OCI-LY7 (cell line): ENCODE data around the gene CHL1. TPM values are rescaled to one million over a fixed set of nuclear protein-coding genes. Genes with fewer than 3 reads are reported as not detected.

Experiments
- BruUV-seq: library from RNA; stranded (reverse); fragments of 400-500 nt; replicated peaks from 2 replicates; lab custom pipeline; 2021; lab: Mats Ljungman, UMichigan
- CTCF ChIA-PET: fragments of 300-600 bp; sonication (Branson Sonifier 250); formaldehyde crosslinking; loops from one replicate; lab custom pipeline; 2022; ENCODE audit warnings: antibody characterized with exemption; ENCODE audit not compliant: unreplicated experiment; lab: Charles Lee
- POLR2A ChIA-PET: fragments of 300-600 bp; sonication (Branson Sonifier 250); formaldehyde crosslinking; loops from one replicate; lab custom pipeline; 2022; ENCODE audit warnings: antibody characterized with exemption; lab: Charles Lee
- DNase-seq: peaks from one replicate; pipeline ENCODE4 v3.0.0-alpha.2; 2015; ENCODE audit warnings: low spot score
- H2AFZ ChIP-seq: fragments of 200-600 bp; sonication (generic), shearing (Covaris generic); 2 replicates; pipeline ENCODE4 v1.6.1; 2014; ENCODE audit warnings: mild to moderate bottlenecking, antibody characterized with exemption, low read length, moderate library complexity
- H3K27ac ChIP-seq: fragments of 200-600 bp; sonication (generic); 2 replicates; pipeline ENCODE4 v1.5.1; 2014; ENCODE audit warnings: mixed run types, low read depth, mild to moderate bottlenecking, moderate library complexity, low read length, inconsistent platforms; ENCODE audit not compliant: poor library complexity, severe bottlenecking
- H3K36me3 ChIP-seq: fragments of 200-600 bp; sonication (generic); 2 replicates; pipeline ENCODE4 v1.6.1; 2014; ENCODE audit warnings: mild to moderate bottlenecking, antibody characterized with exemption, low read length, moderate library complexity, mixed read lengths; ENCODE audit not compliant: insufficient read depth
- H3K4me1 ChIP-seq: fragments of 200-600 bp; sonication (generic); 2 replicates; pipeline ENCODE4 v1.5.1; 2014; ENCODE audit warnings: mild to moderate bottlenecking, low read length; ENCODE audit not compliant: insufficient read depth, poor library complexity, severe bottlenecking
- H3K4me2 ChIP-seq: fragments of 200-600 bp; sonication (generic); 2 replicates; pipeline ENCODE4 v1.6.1; 2014; ENCODE audit warnings: mild to moderate bottlenecking, low read length
- H3K4me3 ChIP-seq: fragments of 200-600 bp; sonication (generic); 2 replicates; pipeline ENCODE4 v1.5.1; 2014; ENCODE audit warnings: mild to moderate bottlenecking, low read depth, low read length; ENCODE audit not compliant: poor library complexity, severe bottlenecking
- H3K79me2 ChIP-seq: fragments of 200-600 bp; sonication (generic); 2 replicates; pipeline ENCODE4 v1.6.1; 2016; ENCODE audit warnings: low read depth, mild to moderate bottlenecking, low read length, moderate library complexity, mixed read lengths; ENCODE audit not compliant: insufficient read depth
- H3K9me2 ChIP-seq: fragments of 200-600 bp; sonication (generic); 2 replicates; pipeline ENCODE4 v1.6.1; 2016; ENCODE audit warnings: mild to moderate bottlenecking, low read length, mixed read lengths; ENCODE audit not compliant: insufficient read depth
- H3K9me3 ChIP-seq: fragments of 200-600 bp; sonication (generic); 2 replicates; pipeline ENCODE4 v1.6.1; 2014; ENCODE audit warnings: mild to moderate bottlenecking, mixed run types, low read length, mixed read lengths
- H4K20me1 ChIP-seq: fragments of 200-600 bp; sonication (generic); 2 replicates; pipeline ENCODE4 v1.6.1; 2014; ENCODE audit warnings: mild to moderate bottlenecking, antibody characterized with exemption, low read length, moderate library complexity, mixed read lengths; ENCODE audit not compliant: insufficient read depth
- EZH2phosphoT487 ChIP-seq: fragments of 200-600 bp; sonication (generic); IDR thresholded peaks from 2 replicates; pipeline ENCODE4 v1.6.1; 2018; ENCODE audit warnings: low read depth, borderline replicate concordance, mild to moderate bottlenecking, mixed run types, antibody characterized with exemption, low read length, moderate library complexity, mixed read lengths
- intact Hi-C: fragments of 100-400 bp; cut with micrococcal nuclease; formaldehyde crosslinking; loops from one replicate; pipeline ENCODE4 v1.10.0; 2022; ENCODE audit not compliant: unreplicated experiment
- total RNA-seq, 2 experiments: library from RNA; depleted of rRNA in 1 of 2; stranded (reverse); fragments of >200 nt in 1 of 2; shearing (Covaris generic) in 1 of 2; gene quantifications; 2 replicates each; pipeline ENCODE4 v1.2.3, GENCODE V29; 2014 to 2022
- TF ChIP-seq, protein P1 (sequence below): fragments of 200-600 bp; sonication (generic); conservative IDR thresholded peaks from 2 replicates; pipeline ENCODE4 v1.5.1; 2014; ENCODE audit warnings: mild to moderate bottlenecking, antibody characterized with exemption, low read length, moderate library complexity, mixed read lengths

The CHL1 gene
- total RNA-seq, 2 experiments from 2014 or later: 0.51 TPM; not detected in 1

DNA sequence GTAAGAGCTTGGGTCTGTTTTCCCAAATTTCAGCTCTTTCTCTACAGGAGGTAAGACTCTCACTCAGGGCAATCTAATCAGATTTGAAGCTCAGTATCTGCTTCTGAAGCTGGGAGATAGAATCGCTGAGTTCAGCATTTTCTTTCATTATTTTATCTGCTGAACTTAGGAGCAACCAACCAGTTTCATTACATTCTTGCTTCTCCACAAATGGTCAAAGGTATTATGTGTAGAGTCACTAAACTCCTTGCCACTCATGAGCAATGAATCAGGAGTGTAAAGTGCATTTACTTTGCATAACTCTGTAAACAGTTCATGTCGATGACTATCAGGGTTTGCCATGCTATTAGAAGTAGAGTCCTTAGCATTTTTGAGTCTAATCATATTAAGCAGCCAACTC lies 249.4 kb downstream of the CHL1 start:
- no peaks in the 10 kb centered on the region for H4K20me1 ChIP-seq
- no peak for DNase-seq
- no peaks in the 10 kb centered on the region for H3K4me1 ChIP-seq
- H3K27ac ChIP-seq: no peak overlapping the region
- no peaks in the 10 kb centered on the region for H3K79me2 ChIP-seq
- no TSS peak for BruUV-seq
- H3K9me2 ChIP-seq: no peaks in the 10 kb centered on the region
- intact Hi-C loops: no loop called here
- H3K4me3 ChIP-seq: no peak overlapping the region
- H3K9me3 ChIP-seq: no peaks in the 10 kb centered on the region
- ChIA-PET POLR2A (interaction anchor here (0.7 kb wide), 1 partner anchor 26 kb away, joined by 6 read pairs; no protein-coding TSS in a partner anchor), CTCF (no interaction called here)
- no peaks in the 10 kb centered on the region for H3K36me3 ChIP-seq
- H2AFZ ChIP-seq: no peak overlapping the region
- H3K4me2 ChIP-seq: no peak overlapping the region
- TF ChIP-seq EZH2phosphoT487: no peak
- TF ChIP-seq, protein P1, sequence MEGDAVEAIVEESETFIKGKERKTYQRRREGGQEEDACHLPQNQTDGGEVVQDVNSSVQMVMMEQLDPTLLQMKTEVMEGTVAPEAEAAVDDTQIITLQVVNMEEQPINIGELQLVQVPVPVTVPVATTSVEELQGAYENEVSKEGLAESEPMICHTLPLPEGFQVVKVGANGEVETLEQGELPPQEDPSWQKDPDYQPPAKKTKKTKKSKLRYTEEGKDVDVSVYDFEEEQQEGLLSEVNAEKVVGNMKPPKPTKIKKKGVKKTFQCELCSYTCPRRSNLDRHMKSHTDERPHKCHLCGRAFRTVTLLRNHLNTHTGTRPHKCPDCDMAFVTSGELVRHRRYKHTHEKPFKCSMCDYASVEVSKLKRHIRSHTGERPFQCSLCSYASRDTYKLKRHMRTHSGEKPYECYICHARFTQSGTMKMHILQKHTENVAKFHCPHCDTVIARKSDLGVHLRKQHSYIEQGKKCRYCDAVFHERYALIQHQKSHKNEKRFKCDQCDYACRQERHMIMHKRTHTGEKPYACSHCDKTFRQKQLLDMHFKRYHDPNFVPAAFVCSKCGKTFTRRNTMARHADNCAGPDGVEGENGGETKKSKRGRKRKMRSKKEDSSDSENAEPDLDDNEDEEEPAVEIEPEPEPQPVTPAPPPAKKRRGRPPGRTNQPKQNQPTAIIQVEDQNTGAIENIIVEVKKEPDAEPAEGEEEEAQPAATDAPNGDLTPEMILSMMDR: no peak

DNA sequence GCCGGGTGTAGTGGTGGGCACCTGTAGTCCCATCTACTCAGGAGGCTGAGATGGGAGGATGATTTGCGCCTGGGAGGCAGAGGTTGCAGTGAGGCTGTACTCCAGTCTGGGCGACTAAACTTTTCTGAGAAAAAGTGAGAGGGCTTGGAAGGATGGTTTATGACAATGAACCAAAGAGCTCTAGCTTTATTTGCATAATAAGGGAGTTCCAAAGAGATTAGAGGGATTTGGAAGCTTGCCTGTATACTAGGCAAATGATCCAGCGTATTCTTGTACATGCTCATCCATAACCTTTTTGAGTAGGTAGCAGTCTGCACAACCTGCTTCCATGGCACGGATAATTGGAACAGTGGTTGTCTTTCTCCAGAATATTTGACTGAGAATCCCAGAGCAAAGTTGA lies 251.1 kb downstream of the CHL1 start:
- Histone ChIP-seq H3K79me2 (no peaks in the 10 kb centered on the region), H4K20me1 (no peaks in the 10 kb centered on the region), H3K4me3 (no peak overlapping the region), H3K4me1 (no peaks in the 10 kb centered on the region), H3K36me3 (no peaks in the 10 kb centered on the region), H3K27ac (no peak overlapping the region), H3K4me2 (no peak overlapping the region), H3K9me3 (no peaks in the 10 kb centered on the region), H3K9me2 (no peaks in the 10 kb centered on the region), H2AFZ (no peak overlapping the region)
- TF ChIP-seq EZH2phosphoT487: no peak
- TF ChIP-seq, protein P1: no peak
- ChIA-PET POLR2A (interaction anchor here (0.6 to 1.2 kb wide), 2 partner anchors 22 to 41 kb away, joined by 3 read pairs; no protein-coding TSS in a partner anchor), CTCF (no interaction called here)
- no TSS peak for BruUV-seq
- no peak for DNase-seq
- intact Hi-C loops: no loop called here

DNA sequence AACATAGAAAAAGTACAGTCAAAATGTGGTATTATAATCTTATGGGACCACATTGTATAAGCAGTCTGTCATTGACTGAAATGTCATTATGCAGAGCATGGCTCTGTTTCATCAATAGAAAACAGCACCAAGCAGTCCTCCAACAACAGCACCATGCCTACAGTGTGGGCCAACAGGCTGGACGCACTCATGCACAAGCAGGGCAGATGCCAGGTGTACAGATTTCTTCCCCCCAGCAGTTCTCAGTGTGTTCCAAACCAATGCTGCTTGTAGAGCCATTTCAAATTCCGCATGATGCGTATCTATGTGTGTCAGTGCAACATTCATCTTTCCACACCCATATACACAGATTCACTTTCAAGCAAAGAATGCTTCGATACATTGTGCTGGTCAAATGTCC lies 253.1 kb downstream of the CHL1 start:
- POLR2A ChIA-PET: interaction anchor here (0.6 kb wide), 1 partner anchor 1481 kb away, joined by 3 read pairs; no protein-coding TSS in a partner anchor
- Histone ChIP-seq H3K4me2 (no peak overlapping the region), H3K79me2 (no peaks in the 10 kb centered on the region), H4K20me1 (no peaks in the 10 kb centered on the region), H3K9me3 (no peaks in the 10 kb centered on the region), H2AFZ (no peak overlapping the region), H3K9me2 (no peaks in the 10 kb centered on the region), H3K27ac (no peak overlapping the region), H3K4me3 (no peak overlapping the region), H3K36me3 (no peaks in the 10 kb centered on the region), H3K4me1 (no peaks in the 10 kb centered on the region)
- TF ChIP-seq EZH2phosphoT487: no peak
- TF ChIP-seq, protein P1: no peak
- DNase-seq: no peak
- CTCF ChIA-PET: no interaction called here
- intact Hi-C loops: no loop called here
- no TSS peak for BruUV-seq
